ENCODE results near the gene C12orf76. TPM values are rescaled to one million over a fixed set of nuclear protein-coding genes. Genes with fewer than 3 reads are reported as not detected.
A peak's percentile ranks its signal among the peaks of the same experiment; 100 is the strongest.

The C12orf76 gene
- total and polyA plus RNA-seq, 10 of the 15 experiments (the other 5 are each of a cell fraction or from before 2014, with no cell fraction given): 3.6 to 20.4 (median 10.7) TPM

GRCh38 chr12:110048242-110049027 lies at the start of gene C12orf76 (continued):
- TF ChIP-seq ATF2 (IDR thresholded peaks at IDR 0.05; ENCODE audit: low read length) (no peak), BCLAF1 (IDR thresholded peaks at IDR 0.05) (no peak), ZNF207 (IDR thresholded peaks at IDR 0.05; ENCODE audit: borderline replicate concordance) (peak; percentile 60; the same call in 1 of the 2 replicates), DPF2 (IDR thresholded peaks at IDR 0.05) (0 out of 2 replicates have a peak, but pooled peaks have one; percentile 11), PRDM15 (CRISPR knock-in tag; IDR thresholded peaks at IDR 0.05) (no peak), YBX1 (IDR thresholded peaks at IDR 0.05) (no peak), MAX (IDR thresholded peaks at IDR 0.05; ENCODE audit: low read depth, low read length) (no peak), CHD1 (IDR thresholded peaks at IDR 0.05; ENCODE audit: low read depth, low read length) (0 out of 2 replicates have a peak, but pooled peaks have one; percentile 50)

Data from GM12878 (cell line).